ENCODE data around the gene SGMS1. TPM values are rescaled to one million over a fixed set of nuclear protein-coding genes. Genes with fewer than 3 reads are reported as not detected.

SGMS1 gene
- total and polyA plus RNA-seq, 2 donors (not counting 1 experiment from before 2014, with no cell fraction given): 39.9 to 82.1 TPM

GRCh38 chr10:50620899-50621298 lies 2.9 kb downstream of the SGMS1 start:
- H4K20me1 ChIP-seq (ENCODE audit: control insufficient read depth, extremely low read depth, insufficient read depth, low read length): no peaks in the 10 kb centered on the region
- no peak overlapping the region for H2AFZ ChIP-seq (ENCODE audit: low read length)
- TF ChIP-seq, protein P1, sequence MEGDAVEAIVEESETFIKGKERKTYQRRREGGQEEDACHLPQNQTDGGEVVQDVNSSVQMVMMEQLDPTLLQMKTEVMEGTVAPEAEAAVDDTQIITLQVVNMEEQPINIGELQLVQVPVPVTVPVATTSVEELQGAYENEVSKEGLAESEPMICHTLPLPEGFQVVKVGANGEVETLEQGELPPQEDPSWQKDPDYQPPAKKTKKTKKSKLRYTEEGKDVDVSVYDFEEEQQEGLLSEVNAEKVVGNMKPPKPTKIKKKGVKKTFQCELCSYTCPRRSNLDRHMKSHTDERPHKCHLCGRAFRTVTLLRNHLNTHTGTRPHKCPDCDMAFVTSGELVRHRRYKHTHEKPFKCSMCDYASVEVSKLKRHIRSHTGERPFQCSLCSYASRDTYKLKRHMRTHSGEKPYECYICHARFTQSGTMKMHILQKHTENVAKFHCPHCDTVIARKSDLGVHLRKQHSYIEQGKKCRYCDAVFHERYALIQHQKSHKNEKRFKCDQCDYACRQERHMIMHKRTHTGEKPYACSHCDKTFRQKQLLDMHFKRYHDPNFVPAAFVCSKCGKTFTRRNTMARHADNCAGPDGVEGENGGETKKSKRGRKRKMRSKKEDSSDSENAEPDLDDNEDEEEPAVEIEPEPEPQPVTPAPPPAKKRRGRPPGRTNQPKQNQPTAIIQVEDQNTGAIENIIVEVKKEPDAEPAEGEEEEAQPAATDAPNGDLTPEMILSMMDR (conservative IDR thresholded peaks at IDR 0.05 in 1 of 2, IDR thresholded peaks at IDR 0.05 in 1 of 2; ENCODE audit: low read depth in 1 of 2, low read length in 2 of 2): no peak
- TF ChIP-seq EZH2 (IDR thresholded peaks at IDR 0.05; ENCODE audit: low read length, missing control alignments): no peak
- peaks cover 2% of the 10 kb centered on the region for H3K4me1 ChIP-seq (ENCODE audit: control insufficient read depth, extremely low read depth, insufficient read depth, low read length)
- no peak overlapping the region for H3K4me3 ChIP-seq (replicated peaks in 1 of 4; ENCODE audit: control extremely low read depth in 1 of 4, insufficient read depth in 1 of 4, low read depth in 3 of 4, low read length in 4 of 4)
- no peaks in the 10 kb centered on the region for H3K27me3 ChIP-seq (ENCODE audit: control insufficient read depth, insufficient read depth, low read length)
- no peaks in the 10 kb centered on the region for H3K36me3 ChIP-seq (ENCODE audit: control insufficient read depth, insufficient read depth, low read length)
- H3K4me2 ChIP-seq (ENCODE audit: extremely low read depth, insufficient read depth, low read length): no peak overlapping the region
- peaks cover 5% of the 10 kb centered on the region for H3K79me2 ChIP-seq (ENCODE audit: control insufficient read depth, insufficient read depth, low read length)
- no peak overlapping the region for H3K9ac ChIP-seq (ENCODE audit: insufficient read depth, low read length)
- no peaks in the 10 kb centered on the region for H3K9me3 ChIP-seq (ENCODE audit: control insufficient read depth, insufficient read depth, low read depth, low read length)
- DNase-seq (ENCODE audit: low read depth in 2 of 2): no peak
- H3K27ac ChIP-seq (ENCODE audit: insufficient read depth, low read length): no peak overlapping the region

GRCh38 chr10:50619882-50620281 lies 3.9 kb downstream of the SGMS1 start:
- no peak for DNase-seq (ENCODE audit: low read depth in 2 of 2)
- Histone ChIP-seq H3K4me1 (ENCODE audit: control insufficient read depth, extremely low read depth, insufficient read depth, low read length) (peaks cover 2% of the 10 kb centered on the region), H3K4me3 (replicated peaks in 1 of 4; ENCODE audit: control extremely low read depth in 1 of 4, insufficient read depth in 1 of 4, low read depth in 3 of 4, low read length in 4 of 4) (no peak overlapping the region), H3K9me3 (ENCODE audit: control insufficient read depth, insufficient read depth, low read depth, low read length) (no peaks in the 10 kb centered on the region), H3K9ac (ENCODE audit: insufficient read depth, low read length) (no peak overlapping the region), H3K36me3 (ENCODE audit: control insufficient read depth, insufficient read depth, low read length) (no peaks in the 10 kb centered on the region), H3K79me2 (ENCODE audit: control insufficient read depth, insufficient read depth, low read length) (peaks cover 5% of the 10 kb centered on the region), H3K4me2 (ENCODE audit: extremely low read depth, insufficient read depth, low read length) (no peak overlapping the region), H4K20me1 (ENCODE audit: control insufficient read depth, extremely low read depth, insufficient read depth, low read length) (no peaks in the 10 kb centered on the region), H3K27me3 (ENCODE audit: control insufficient read depth, insufficient read depth, low read length) (no peaks in the 10 kb centered on the region), H3K27ac (ENCODE audit: insufficient read depth, low read length) (no peak overlapping the region), H2AFZ (ENCODE audit: low read length) (no peak overlapping the region)
- TF ChIP-seq, protein P1 (conservative IDR thresholded peaks at IDR 0.05 in 1 of 2, IDR thresholded peaks at IDR 0.05 in 1 of 2; ENCODE audit: low read depth in 1 of 2, low read length in 2 of 2): no peak
- no peak for TF ChIP-seq EZH2 (IDR thresholded peaks at IDR 0.05; ENCODE audit: low read length, missing control alignments)

DNA sequence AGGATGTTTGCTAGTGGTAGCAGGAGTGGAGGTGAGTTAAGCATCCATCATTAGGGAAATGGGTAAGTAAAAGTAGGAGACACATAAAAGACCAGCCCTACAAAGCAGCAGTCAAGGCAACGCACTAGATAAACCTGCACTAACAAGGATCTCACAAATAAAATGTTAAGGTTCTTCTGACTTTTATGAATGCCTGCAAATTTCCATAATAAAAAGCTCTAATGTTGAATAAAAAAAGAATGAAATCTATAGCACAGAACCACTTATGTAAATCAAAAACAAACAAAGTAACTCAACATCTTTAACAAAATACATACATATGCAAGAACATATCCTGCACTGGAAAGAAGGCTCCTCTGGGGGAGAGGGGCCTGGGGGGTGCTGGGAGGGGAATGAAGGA lies 4.6 kb downstream of the SGMS1 start:
- TF ChIP-seq EZH2 (IDR thresholded peaks at IDR 0.05; ENCODE audit: low read length, missing control alignments): no peak
- TF ChIP-seq, protein P1 (conservative IDR thresholded peaks at IDR 0.05 in 1 of 2, IDR thresholded peaks at IDR 0.05 in 1 of 2; ENCODE audit: low read depth in 1 of 2, low read length in 2 of 2): no peak
- Histone ChIP-seq H2AFZ (ENCODE audit: low read length) (no peak overlapping the region), H3K79me2 (ENCODE audit: control insufficient read depth, insufficient read depth, low read length) (peaks cover 5% of the 10 kb centered on the region), H3K4me1 (ENCODE audit: control insufficient read depth, extremely low read depth, insufficient read depth, low read length) (peaks cover 2% of the 10 kb centered on the region), H4K20me1 (ENCODE audit: control insufficient read depth, extremely low read depth, insufficient read depth, low read length) (no peaks in the 10 kb centered on the region), H3K9ac (ENCODE audit: insufficient read depth, low read length) (no peak overlapping the region), H3K4me3 (replicated peaks in 1 of 4; ENCODE audit: control extremely low read depth in 1 of 4, insufficient read depth in 1 of 4, low read depth in 3 of 4, low read length in 4 of 4) (no peak overlapping the region), H3K36me3 (ENCODE audit: control insufficient read depth, insufficient read depth, low read length) (no peaks in the 10 kb centered on the region), H3K4me2 (ENCODE audit: extremely low read depth, insufficient read depth, low read length) (no peak overlapping the region), H3K9me3 (ENCODE audit: control insufficient read depth, insufficient read depth, low read depth, low read length) (no peaks in the 10 kb centered on the region), H3K27me3 (ENCODE audit: control insufficient read depth, insufficient read depth, low read length) (no peaks in the 10 kb centered on the region), H3K27ac (ENCODE audit: insufficient read depth, low read length) (no peak overlapping the region)
- no peak for DNase-seq (ENCODE audit: low read depth in 2 of 2)
